HUES6 (cell line): Measurements from ENCODE around the gene E2F8.

Experiments
- H3K27ac ChIP-seq: 2 replicates; pipeline ENCODE4 v1.7.0; 2013; ENCODE audit warnings: low read depth, mild to moderate bottlenecking, low read length, inconsistent platforms
- H3K27me3 ChIP-seq: 2 replicates; pipeline ENCODE4 v1.6.1; 2013; ENCODE audit warnings: low read length; ENCODE audit not compliant: control insufficient read depth, insufficient read depth
- H3K36me3 ChIP-seq: 2 replicates; pipeline ENCODE4 v1.6.1; 2013; ENCODE audit warnings: low read length; ENCODE audit not compliant: control insufficient read depth, insufficient read depth
- H3K4me1 ChIP-seq: 2 replicates; pipeline ENCODE4 v1.6.1; 2013; ENCODE audit warnings: low read length; ENCODE audit not compliant: control insufficient read depth, insufficient read depth
- H3K4me3 ChIP-seq: 2 replicates; pipeline ENCODE4 v1.5.1; 2013; ENCODE audit warnings: low read depth, low read length
- H3K9ac ChIP-seq: one replicate; pipeline ENCODE4 v1.6.1; 2013; ENCODE audit warnings: mild to moderate bottlenecking, low read length
- H3K9me3 ChIP-seq: 2 replicates; pipeline ENCODE4 v1.6.1; 2013; ENCODE audit warnings: low read depth, low read length; ENCODE audit not compliant: control insufficient read depth, insufficient read depth

E2F8 gene

DNA sequence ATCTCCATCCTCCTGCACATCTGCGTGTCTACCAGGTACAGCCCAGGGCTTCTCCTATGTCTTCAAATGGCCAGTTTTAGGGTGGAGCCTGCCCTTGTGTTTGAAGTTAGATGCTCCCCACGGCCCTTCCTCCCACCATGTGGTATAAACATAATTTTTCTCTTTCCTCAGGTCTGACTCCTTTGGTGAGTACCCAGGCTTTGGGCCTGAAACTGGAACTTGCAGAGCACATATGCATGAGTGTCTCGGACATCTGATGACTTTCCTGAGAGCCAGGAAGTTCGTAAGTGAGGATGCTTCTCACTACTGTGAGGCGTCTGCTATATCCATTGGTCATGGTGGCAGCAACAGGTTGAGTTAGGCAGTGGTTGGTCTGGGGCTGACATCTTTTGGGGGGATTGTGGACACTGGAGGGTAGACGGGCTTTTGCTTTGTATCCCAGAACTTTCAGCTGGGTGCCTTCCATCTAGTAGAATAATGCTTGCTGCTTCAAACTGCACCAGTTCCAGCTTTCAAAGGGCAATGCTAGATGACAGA lies 55.2 kb downstream of the E2F8 start:
- Histone ChIP-seq H3K9me3 (no peaks in the 10 kb centered on the region), H3K9ac (no peak overlapping the region), H3K4me1 (no peaks in the 10 kb centered on the region), H3K27me3 (no peaks in the 10 kb centered on the region), H3K36me3 (no peaks in the 10 kb centered on the region), H3K4me3 (no peak overlapping the region), H3K27ac (no peak overlapping the region)

DNA sequence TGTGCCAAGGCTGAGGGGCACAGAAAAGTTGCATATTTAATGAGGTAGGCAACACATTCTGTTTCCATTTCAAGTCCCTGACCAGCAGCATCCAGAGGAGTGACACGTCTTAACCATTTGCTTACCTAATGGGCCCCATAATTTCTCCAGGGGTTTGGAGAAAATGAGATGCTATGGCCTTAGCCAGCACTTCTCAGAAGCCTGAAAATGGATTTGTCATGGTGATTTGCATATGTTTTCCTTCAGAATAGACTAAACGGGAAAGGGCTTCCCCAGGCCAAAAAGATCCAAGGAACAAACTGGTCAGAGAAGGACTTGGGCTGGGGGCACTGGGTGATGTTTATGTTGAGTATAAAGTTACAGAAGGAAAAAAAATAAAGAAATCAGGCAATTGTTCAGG lies 55.7 kb downstream of the E2F8 start:
- no peaks in the 10 kb centered on the region for H3K4me1 ChIP-seq
- H3K9me3 ChIP-seq: no peaks in the 10 kb centered on the region
- H3K36me3 ChIP-seq: no peaks in the 10 kb centered on the region
- H3K4me3 ChIP-seq: no peak overlapping the region
- no peak overlapping the region for H3K9ac ChIP-seq
- no peaks in the 10 kb centered on the region for H3K27me3 ChIP-seq
- no peak overlapping the region for H3K27ac ChIP-seq

DNA sequence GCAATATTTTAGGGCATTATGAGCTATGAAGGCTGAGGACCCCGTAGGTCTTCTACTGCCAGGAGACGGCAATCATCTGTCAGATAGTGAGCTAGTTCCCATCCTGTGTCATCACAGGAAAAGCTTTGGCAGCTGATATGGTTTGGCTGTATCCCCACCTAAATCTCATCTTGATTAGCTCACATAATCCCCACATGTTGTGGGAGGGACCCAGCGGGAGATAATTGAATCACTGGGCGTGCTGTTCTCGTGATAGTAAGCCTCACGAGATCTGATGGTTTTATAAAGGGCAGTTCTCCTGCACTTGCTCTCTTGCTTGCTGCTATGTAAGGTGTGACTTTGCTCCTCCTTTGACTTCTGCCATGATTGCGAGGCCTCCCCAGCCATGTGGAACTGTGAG lies 57.1 kb downstream of the E2F8 start:
- Histone ChIP-seq H3K9me3 (no peaks in the 10 kb centered on the region), H3K27me3 (no peaks in the 10 kb centered on the region), H3K4me1 (no peaks in the 10 kb centered on the region), H3K27ac (no peak overlapping the region), H3K4me3 (no peak overlapping the region), H3K9ac (no peak overlapping the region), H3K36me3 (no peaks in the 10 kb centered on the region)

DNA sequence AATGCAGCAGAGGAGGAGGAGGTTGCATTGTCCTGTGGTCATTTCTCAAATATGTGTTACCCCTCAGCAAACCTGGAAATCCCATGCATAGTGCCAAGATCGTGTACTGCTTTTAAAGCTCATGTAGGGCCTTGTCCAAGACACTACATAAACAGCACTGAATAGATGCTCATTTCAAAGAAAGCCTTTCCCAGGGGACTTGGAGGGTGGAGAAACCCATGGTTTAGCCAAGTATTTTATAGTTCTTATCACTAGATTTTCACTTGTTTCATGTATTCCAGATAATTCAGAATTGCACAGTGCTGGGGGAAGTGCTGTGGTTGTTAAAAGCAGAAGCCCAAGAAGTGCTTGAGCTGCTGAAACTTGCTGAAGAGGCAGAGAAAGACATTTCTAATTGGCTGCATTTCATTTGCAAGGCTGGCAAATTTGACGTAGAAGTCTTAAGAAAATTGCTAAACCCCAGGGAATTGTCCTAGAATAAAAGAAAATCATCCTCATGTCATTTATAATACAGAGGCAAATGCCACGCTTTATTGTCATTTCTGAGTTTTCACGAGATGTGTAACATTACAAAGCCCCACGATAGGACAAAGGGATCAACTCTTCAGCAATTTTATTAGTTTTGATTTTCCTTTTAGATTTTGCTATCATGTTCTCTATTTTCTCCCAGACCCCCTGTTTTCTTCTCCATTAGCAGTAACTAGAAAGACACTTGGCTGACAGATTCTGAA lies 59.0 kb downstream of the E2F8 start:
- no peak overlapping the region for H3K9ac ChIP-seq
- no peaks in the 10 kb centered on the region for H3K27me3 ChIP-seq
- no peaks in the 10 kb centered on the region for H3K9me3 ChIP-seq
- no peak overlapping the region for H3K27ac ChIP-seq
- H3K4me1 ChIP-seq: no peaks in the 10 kb centered on the region
- H3K4me3 ChIP-seq: no peak overlapping the region
- peaks cover 5% of the 10 kb centered on the region for H3K36me3 ChIP-seq

GRCh38 chr11:19176629-19177186 lies 64.0 kb downstream of the E2F8 start:
- H3K36me3 ChIP-seq: peaks cover 39% of the 10 kb centered on the region
- no peak overlapping the region for H3K27ac ChIP-seq
- no peaks in the 10 kb centered on the region for H3K4me1 ChIP-seq
- H3K4me3 ChIP-seq: no peak overlapping the region
- H3K9me3 ChIP-seq: no peaks in the 10 kb centered on the region
- no peaks in the 10 kb centered on the region for H3K27me3 ChIP-seq
- H3K9ac ChIP-seq: no peak overlapping the region
